NCI-H2029 treated with DMSO at 0.1 percent for 48 hours (cell line): Measurements from ENCODE around the gene ULK1.
"Not testable (repeated sequence)": the region's sequence is repeated elsewhere in the genome, so short reads cannot be mapped to it uniquely, and the experiment has no call there.

ENCODE experiments used
- DNase-seq: peaks from one replicate; lab custom pipeline; 2025; lab: John Stamatoyannopoulos, UW

ULK1 gene

GRCh38 chr12:131943389-131943788 is 49.0 kb downstream of the ULK1 start:
- DNase-seq, result no peak

DNA sequence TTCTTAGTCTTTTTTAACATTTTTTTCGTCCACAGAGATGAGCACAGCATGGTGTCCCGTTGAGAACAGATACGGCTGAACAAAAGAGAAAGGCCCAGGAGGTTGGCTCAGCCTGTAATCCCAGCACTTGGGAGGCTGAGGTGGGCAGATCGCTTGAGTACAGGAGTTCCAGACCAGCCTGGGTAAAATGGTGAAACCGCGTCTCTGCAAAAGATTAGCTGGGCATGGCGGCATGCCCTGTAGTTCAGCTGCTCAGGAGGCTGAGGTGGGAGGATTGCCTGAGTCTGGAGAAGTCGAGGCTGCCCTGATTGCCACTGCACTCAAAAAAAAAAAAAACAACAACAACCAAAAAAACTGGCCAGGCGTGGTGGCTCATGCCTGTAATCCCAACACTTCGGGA is 49.5 kb downstream of the ULK1 start:
- DNase-seq, result no peak

GRCh38 chr12:131944601-131945251 is 50.3 kb downstream of the ULK1 start:
- no peak for DNase-seq

DNA sequence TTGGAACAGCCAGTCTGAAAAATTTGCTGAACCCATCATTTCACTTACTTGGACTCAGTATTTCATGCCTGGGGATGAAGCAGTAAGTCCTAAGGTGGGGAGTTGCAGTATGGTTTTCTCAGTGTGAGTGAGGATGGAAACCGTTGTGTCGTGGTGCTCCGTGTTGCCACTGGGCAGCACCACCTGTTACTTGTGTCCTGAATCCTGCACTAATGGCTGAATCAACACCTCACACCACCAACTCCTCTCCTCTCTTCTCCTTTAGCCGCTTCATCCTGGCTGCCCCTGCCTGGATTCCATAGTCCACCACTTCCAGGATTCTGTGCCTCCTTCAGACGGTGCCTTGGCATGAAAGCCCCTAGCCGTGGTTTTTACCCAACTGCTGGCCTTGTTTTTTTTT is 52.3 kb downstream of the ULK1 start:
- no peak for DNase-seq

DNA sequence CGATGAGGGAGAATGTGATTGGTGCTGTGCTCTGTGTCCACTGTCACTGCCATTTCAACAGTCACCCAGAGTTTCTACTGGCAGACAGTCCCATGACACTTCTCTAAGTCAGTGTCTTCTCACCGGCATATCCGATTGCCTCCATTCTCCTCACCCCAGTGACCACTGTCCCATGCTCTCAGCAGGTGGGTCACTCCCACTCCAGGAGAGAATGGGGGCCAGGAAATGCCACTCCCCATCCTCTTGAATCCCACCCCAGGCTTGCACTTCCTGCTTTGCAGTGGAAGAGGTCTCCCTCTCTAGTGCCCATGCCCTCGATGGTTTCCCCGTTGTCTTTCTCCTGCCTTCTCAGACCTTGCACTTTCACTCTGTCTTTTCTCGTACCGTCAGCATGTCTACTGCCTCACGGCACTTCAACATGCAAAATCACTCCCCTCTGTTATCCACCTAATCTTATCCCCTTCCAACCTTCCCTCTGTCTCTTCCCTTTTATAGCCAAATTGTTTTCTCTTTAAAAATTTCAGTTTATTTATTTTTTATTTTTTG is 53.1 kb downstream of the ULK1 start:
- DNase-seq, result no peak

GRCh38 chr12:131948166-131948712 is 53.8 kb downstream of the ULK1 start:
- DNase-seq, result no peak

GRCh38 chr12:131948713-131949430 is 54.5 kb downstream of the ULK1 start:
- not testable (repeated sequence) for DNase-seq

DNA sequence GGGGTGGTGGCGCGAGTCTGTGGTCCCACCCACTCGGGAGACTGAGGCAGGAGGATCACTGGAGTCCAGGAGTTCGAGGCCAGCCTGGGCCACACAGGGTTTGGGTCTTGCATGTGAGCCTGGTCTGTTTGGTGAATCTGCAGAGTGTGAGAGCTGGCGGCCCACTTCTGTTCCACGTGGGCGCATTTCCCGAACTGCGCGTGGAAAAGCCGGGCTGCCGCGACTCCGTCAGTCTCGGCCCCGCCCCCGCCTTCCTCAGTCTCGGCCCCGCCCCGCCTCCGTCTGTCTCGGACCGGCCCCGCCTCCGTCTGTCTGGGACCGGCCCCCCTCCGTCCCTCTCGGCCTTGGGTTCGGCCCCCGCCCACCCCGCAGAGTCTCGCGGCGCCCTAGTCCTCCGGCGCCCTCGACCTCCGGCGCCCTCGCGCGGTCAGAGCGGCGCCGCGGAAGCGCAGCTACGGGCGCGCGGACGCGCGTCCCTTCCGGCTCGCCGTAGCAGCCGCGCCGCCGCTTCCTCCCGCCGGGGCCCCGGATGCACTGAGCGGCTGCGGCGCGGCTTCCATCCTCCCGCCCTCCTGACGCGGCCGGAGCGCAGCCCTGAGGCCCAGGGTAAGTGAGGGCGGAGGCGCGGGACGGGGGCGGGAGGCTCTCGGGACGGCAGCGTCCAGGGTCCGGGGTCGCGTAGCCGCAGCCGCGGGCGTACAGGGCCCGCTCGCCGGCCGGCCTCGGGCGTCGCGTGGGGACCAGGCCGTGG is 55.2 kb downstream of the ULK1 start, which contains the start of gene EP400:
EP400 (plus strand) TSS at position 512 of the 751 bp plus-strand sequence. CDS start 10,678 bp downstream, outside the sequence.
- peak; percentile 67 for DNase-seq

DNA sequence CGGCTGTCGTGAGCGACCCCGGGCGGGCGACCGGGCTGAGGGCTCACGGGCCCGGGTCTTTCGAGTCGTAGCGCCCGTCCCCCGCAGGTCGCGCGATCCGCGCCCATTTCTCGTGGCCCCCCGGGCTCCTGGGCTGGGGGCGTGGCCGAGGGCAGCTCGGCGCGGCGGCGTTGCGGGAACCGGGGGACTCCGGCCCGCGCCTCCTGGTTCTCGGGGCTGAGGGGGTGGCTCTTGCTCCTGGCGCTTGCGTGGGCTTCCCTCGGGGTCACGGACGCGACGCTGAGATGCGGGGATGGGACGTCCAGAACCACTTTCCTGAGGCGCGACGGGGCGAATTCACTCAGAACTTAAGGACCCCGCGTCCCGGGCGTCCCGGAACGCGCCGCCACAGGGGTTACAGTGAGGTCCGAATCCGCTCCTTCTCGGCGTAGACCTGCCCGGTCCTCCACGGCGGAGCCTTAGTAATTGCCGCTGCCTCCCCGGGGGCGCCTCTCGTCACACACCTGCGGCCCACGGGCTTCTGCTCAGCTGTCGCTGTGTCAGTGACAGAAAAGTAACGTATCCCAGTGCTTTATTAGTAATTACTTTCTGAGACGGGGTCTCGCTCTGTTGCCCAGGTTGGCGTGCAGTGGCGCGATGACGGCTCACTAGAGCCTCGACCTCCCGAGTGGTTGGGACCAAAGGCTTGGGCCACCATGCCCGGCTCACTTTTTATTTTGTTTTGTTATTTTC is 55.9 kb downstream of the ULK1 start:
- no peak for DNase-seq

GRCh38 chr12:131953810-131954209 is 59.4 kb downstream of the ULK1 start:
- not testable (repeated sequence) for DNase-seq

DNA sequence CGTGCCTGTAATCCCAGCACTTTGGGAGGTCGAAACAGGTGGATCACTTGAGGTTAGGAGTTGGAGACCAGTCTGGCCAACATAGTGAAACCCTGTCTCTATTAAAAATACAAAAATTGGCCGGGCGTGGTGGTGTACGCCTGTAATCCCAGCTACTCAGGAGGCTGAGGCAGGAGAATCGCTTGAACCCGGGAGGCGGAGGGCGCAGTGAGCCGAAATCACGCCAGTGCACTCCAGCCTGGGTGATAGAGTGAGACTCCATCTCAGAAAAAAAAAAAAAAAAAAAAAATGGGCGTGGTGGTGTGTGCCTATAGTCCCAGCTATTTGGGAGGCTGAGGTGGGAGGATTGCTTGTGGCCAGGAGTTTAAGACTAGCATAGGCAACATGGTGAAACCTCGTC is 60.0 kb downstream of the ULK1 start:
- not testable (repeated sequence) for DNase-seq

DNA sequence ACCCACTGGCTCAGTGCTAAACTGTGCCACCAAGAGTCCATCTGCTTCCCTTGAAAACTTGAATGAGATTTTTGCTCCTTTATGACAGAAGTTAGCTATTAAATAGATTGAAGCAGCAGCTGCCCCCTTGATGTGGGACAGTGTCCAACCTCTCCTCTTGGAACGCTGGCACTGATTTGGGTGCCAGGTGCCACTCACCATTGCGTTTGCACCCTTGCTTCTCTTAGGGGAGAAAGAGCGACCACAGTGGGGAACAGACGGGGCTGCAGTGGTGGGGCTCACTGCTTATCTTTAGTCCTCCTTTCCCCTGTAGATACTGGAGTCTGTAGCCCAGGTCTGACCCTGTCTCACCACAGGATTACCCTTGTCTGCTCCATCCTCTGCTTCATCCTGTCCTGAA is 64.7 kb downstream of the ULK1 start:
- DNase-seq, result no peak

DNA sequence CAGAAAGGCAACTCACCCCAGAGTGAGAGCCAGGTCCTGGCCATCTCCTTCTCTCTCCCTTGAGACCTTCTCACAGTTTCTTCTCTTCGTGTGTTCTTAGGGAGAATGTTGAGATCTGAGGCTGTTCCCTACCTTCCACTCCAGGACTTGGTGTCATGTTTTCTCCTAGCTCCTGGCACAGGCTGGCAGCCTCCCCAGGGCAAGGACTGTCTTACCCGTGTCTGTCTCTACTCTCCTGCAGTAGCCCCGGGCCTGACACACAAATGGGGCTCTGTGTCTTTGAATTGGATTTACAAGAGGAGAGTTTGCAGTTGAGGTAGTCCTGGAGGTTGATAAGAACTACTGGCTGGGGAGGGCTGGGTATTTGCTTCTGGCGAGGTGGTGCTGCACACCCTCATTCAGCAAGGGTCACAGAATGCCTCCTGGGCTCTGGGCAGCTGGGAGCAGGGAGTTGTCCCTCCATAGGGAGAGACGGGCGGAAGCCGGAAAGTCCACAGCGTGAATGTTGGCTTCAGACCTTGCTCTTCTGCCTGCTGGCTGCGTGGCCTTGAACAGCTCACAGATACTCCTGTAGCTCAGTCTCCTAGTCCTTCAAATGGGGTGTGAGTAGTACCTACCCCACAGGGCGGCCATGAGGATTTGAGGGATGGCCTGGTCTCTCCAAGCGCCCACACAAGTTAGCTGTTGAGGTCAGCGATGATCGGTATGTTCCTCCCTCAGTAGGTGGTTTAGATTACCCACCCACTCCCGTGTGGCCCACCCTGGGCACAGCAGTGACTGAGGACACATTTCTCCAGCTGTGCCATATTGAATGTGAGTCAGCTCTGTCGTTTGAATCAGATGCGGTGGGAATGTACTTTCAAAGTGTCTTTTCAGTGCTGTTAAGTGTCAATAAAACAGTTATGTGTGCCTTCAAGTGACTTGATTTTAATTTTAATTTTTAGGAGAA is 65.5 kb downstream of the ULK1 start:
- DNase-seq, result no peak

DNA sequence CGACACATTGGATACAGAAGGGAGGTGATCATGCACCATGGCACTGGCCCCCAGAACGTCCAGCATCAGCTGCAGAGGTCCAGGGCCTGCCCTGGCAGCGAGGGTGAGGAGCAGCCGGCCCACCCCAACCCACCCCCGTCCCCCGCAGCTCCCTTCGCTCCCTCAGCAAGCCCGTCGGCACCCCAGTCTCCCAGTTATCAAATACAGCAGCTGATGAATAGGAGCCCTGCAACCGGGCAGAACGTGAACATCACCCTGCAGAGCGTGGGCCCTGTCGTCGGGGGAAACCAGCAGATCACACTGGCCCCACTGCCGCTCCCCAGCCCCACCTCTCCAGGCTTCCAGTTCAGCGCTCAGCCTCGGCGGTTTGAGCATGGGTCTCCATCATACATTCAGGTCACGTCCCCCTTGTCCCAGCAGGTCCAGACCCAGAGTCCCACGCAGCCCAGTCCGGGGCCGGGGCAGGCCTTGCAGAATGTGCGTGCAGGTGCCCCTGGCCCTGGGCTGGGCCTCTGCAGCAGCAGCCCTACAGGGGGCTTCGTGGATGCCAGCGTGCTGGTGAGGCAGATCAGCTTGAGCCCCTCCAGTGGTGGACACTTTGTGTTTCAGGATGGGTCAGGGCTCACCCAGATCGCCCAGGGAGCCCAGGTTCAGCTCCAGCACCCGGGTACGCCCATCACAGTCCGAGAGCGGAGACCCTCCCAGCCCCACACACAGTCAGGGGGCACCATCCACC is 66.3 kb downstream of the ULK1 start:
- DNase-seq, result not testable (repeated sequence)

GRCh38 chr12:131961328-131961727 is 66.9 kb downstream of the ULK1 start:
- DNase-seq, result not testable (repeated sequence)

- DNase-seq, result no peak
Observed at GRCh38 chr12:131962069-131962468, 67.6 kb downstream of the ULK1 start.

GRCh38 chr12:131963381-131963780 is 69.0 kb downstream of the ULK1 start:
- DNase-seq, result no peak

GRCh38 chr12:131965073-131965472 is 70.7 kb downstream of the ULK1 start:
- DNase-seq, result no peak

GRCh38 chr12:131971226-131971625 is 76.8 kb downstream of the ULK1 start:
- DNase-seq, result no peak
